K562 (cell line): ENCODE data around the gene RNU1-2. TPM values are rescaled to one million over a fixed set of nuclear protein-coding genes. Genes with fewer than 3 reads are reported as not detected.

Experiments used
- ATF7 ChIP-seq: fragments of 450-650 bp; IDR thresholded peaks from 2 replicates; pipeline ENCODE4 v1.7.1; 2014; ENCODE audit warnings: mild to moderate bottlenecking, moderate library complexity
- CBFB ChIP-seq: sonication (generic); formaldehyde crosslinking; IDR thresholded peaks from 2 replicates; pipeline ENCODE4 v1.4.0; 2020; ENCODE audit warnings: mild to moderate bottlenecking, missing genetic modification reagents
- CHD2 ChIP-seq: IDR thresholded peaks from 2 replicates; pipeline ENCODE4 v1.6.1; 2011; ENCODE audit warnings: low read depth, low read length
- CREB1 ChIP-seq, 2 experiments: sonication (generic) in 1 of 2; formaldehyde crosslinking in 1 of 2; IDR thresholded peaks; 2 replicates each; pipeline versions ENCODE4 v1.6.1 to v1.8.0; 2012 to 2022; ENCODE audit warnings: inconsistent platforms in 1 of 2, mild to moderate bottlenecking in 1 of 2, missing genetic modification reagents in 1 of 2, moderate library complexity in 1 of 2
- ELF1 ChIP-seq: fragments of 200-800 bp; sonication (Bioruptor generic); IDR thresholded peaks from 2 replicates; pipeline ENCODE4 v1.6.1; 2016; ENCODE audit warnings: missing genetic modification characterization, missing compliant biosample characterization
- ESRRB ChIP-seq: fragments of 250-450 bp; sonication (Bioruptor Pico); IDR thresholded peaks from 2 replicates; pipeline ENCODE4 v1.5.0; 2020; ENCODE audit warnings: mild to moderate bottlenecking, moderate library complexity, borderline replicate concordance
- ETV1 ChIP-seq: fragments of 450-650 bp; conservative IDR thresholded peaks from 2 replicates; pipeline ENCODE4 v1.6.1; 2016; ENCODE audit warnings: missing genetic modification characterization, control low read depth, low read depth, missing compliant biosample characterization
- HDAC3 ChIP-seq: fragments of 450-650 bp; IDR thresholded peaks from 2 replicates; pipeline ENCODE4 v1.6.1; 2018; ENCODE audit warnings: borderline replicate concordance, mild to moderate bottlenecking, moderate library complexity; ENCODE audit not compliant: partially characterized antibody
- HLTF ChIP-seq: fragments of 450-650 bp; IDR thresholded peaks from 2 replicates; pipeline ENCODE4 v1.6.1; 2016
- NFYB ChIP-seq: IDR thresholded peaks from 2 replicates; pipeline ENCODE4 v1.6.1; 2011; ENCODE audit warnings: mild to moderate bottlenecking, moderate library complexity; ENCODE audit not compliant: insufficient read length; ENCODE audit errors: extremely low read depth
- NR1H2 ChIP-seq: sonication (generic); formaldehyde crosslinking; IDR thresholded peaks from 2 replicates; pipeline ENCODE4 v1.4.0; 2020; ENCODE audit warnings: mild to moderate bottlenecking, missing genetic modification reagents
- PHF21A ChIP-seq: fragments of 450-650 bp; IDR thresholded peaks from 2 replicates; pipeline ENCODE4 v1.6.1; 2017; ENCODE audit warnings: low read depth, borderline replicate concordance
- POLR2A ChIP-seq: fragments of 450-650 bp; conservative IDR thresholded peaks from 2 replicates; pipeline ENCODE4 v1.6.1; 2016
- PTTG1 ChIP-seq: fragments of 450-650 bp; IDR thresholded peaks from 2 replicates; pipeline ENCODE4 v1.6.1; 2016; ENCODE audit warnings: low read depth, mild to moderate bottlenecking, missing genetic modification characterization, missing compliant biosample characterization
- SPI1 ChIP-seq: IDR thresholded peaks from 2 replicates; pipeline ENCODE4 v1.6.1; 2011; ENCODE audit warnings: low read depth, low read length, control low read depth, borderline replicate concordance
- SUPT5H ChIP-seq: fragments of 450-650 bp; IDR thresholded peaks from 2 replicates; pipeline ENCODE4 v1.6.1; 2016
- ZNF24 ChIP-seq: fragments of 450-650 bp; IDR thresholded peaks from 2 replicates; pipeline ENCODE4 v1.6.1; 2016
- polyA plus RNA-seq, 8 experiments: library from polyadenylated mRNA; depleted of rRNA in 4 of 8; stranded (reverse) in 5 of 8; unstranded in 3 of 8; fragments of >200 nt; fragmentation: Nextera tagmentation in 2 of 8; fragmentation: Illumina TruSeq in 1 of 8; extraction: Ambion mirVana in 2 of 8; extraction: Trizol in 1 of 8; gene quantifications; 2 replicates each; pipeline versions ENCODE4 v1.2.1 to v1.2.3, GENCODE V29; 2011 to 2014; ENCODE audit warnings: inconsistent platforms in 1 of 8, missing spikeins in 1 of 8
- total RNA-seq, 7 experiments: library from RNA; depleted of rRNA in 6 of 7; stranded (reverse); fragments of >200 nt in 6 of 7; fragmentation: Illumina TruSeq in 2 of 7; extraction: Trizol in 2 of 7; gene quantifications; 2 replicates each; pipeline versions ENCODE4 v1.2.1 to v1.2.3, GENCODE V29; 2011 to 2021; ENCODE audit warnings: low replicate concordance in 1 of 7
- TF ChIP-seq, protein P1 (sequence below): fragments of 250-450 bp; sonication (Bioruptor Pico); IDR thresholded peaks from 2 replicates; pipeline ENCODE4 v1.6.1; 2021; ENCODE audit warnings: mild to moderate bottlenecking
- TF ChIP-seq, protein P2 (sequence below): fragments of 450-650 bp; formaldehyde crosslinking; IDR thresholded peaks from 2 replicates; pipeline ENCODE4 v1.4.0; 2022; ENCODE audit warnings: missing genetic modification characterization
- TF ChIP-seq, protein P3 (sequence below): fragments of 250-450 bp; sonication (Bioruptor Pico); IDR thresholded peaks from 2 replicates; pipeline ENCODE4 v1.5.0; 2020; ENCODE audit warnings: mild to moderate bottlenecking, borderline replicate concordance
- TF ChIP-seq, protein P4 (sequence below): IDR thresholded peaks from 2 replicates; pipeline ENCODE4 v1.6.1; 2011; ENCODE audit not compliant: insufficient read length; ENCODE audit errors: extremely low read depth
- TF ChIP-seq, protein P5 (sequence below): fragments of 250-450 bp; sonication (Bioruptor Pico); IDR thresholded peaks from 2 replicates; pipeline ENCODE4 v1.8.0; 2022; ENCODE audit warnings: moderate library complexity, mild to moderate bottlenecking, inconsistent platforms

The RNU1-2 gene
- total and polyA plus RNA-seq, 9 of the 15 experiments (the other 6 are each of a cell fraction or from before 2014, with no cell fraction given), result under 0.01 to 32,823 (median 2,538) TPM; not detected in 4

DNA sequence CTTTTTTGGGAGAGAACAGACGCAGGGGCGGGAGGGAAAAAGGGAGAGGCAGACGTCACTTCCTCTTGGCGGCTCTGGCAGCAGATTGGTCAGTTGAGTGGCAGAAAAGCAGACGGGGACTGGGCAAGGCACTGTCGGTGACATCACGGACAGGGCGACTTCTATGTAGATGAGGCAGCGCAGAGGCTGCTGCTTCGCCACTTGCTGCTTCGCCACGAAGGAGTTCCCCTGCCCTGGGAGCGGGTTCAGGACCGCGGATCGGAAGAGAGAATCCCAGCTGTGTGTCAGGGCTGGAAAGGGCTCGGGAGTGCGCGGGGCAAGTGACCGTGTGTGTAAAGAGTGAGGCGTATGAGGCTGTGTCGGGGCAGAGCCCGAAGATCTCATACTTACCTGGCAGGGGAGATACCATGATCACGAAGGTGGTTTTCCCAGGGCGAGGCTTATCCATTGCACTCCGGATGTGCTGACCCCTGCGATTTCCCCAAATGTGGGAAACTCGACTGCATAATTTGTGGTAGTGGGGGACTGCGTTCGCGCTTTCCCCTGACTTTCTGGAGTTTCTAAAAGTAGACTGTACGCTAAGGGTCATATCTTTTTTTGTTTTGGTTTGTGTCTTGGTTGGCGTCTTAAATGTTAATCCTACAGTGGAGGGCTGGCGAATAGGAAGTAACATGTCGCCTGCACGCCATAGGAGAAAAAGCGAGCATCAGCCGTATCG is at the start of gene RNU1-2 (continued):
- TF ChIP-seq PHF21A (peak; percentile 52; the same call in 1 of the 2 replicates), SPI1 (peak; percentile 74; the same call in 1 of the 2 replicates), ETV1 (peak; percentile 84), ZNF24 (peak; percentile 79; the same call in 1 of the 2 replicates), NR1H2 (CRISPR knock-in tag) (0 out of 2 replicates have a peak, but pooled peaks have one; percentile 23), SUPT5H (peak; percentile 100), HDAC3 (peak; percentile 68), CBFB (CRISPR knock-in tag) (0 out of 2 replicates have a peak, but pooled peaks have one; percentile 18), ATF7 (peak; percentile 87; the same call in 1 of the 2 replicates), ELF1 (peak; percentile 74), CHD2 (peak; percentile 56; the same call in 1 of the 2 replicates), PTTG1 (tag) (0 out of 2 replicates have a peak, but pooled peaks have one; percentile 27), NFYB (peak; percentile 76), POLR2A (peak; percentile 100), HLTF (peak; percentile 80; the same call in 1 of the 2 replicates), CREB1 (IDR thresholded peaks at IDR 0.05) (peak; percentile 78), CREB1 (CRISPR knock-in tag; IDR thresholded peaks at IDR 0.05) (peak; percentile 87), ESRRB (CRISPR knock-in tag) (peak; percentile 91)
- TF ChIP-seq, protein P1, sequence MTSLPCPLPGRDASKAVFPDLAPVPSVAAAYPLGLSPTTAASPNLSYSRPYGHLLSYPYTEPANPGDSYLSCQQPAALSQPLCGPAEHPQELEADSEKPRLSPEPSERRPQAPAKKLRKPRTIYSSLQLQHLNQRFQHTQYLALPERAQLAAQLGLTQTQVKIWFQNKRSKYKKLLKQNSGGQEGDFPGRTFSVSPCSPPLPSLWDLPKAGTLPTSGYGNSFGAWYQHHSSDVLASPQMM (CRISPR knock-in tag), result peak; percentile 91
- TF ChIP-seq, protein P2, sequence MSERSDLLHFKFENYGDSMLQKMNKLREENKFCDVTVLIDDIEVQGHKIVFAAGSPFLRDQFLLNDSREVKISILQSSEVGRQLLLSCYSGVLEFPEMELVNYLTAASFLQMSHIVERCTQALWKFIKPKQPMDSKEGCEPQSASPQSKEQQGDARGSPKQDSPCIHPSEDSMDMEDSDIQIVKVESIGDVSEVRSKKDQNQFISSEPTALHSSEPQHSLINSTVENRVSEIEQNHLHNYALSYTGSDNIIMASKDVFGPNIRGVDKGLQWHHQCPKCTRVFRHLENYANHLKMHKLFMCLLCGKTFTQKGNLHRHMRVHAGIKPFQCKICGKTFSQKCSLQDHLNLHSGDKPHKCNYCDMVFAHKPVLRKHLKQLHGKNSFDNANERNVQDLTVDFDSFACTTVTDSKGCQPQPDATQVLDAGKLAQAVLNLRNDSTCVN (CRISPR knock-in tag), result peak; percentile 99
- TF ChIP-seq, protein P3, sequence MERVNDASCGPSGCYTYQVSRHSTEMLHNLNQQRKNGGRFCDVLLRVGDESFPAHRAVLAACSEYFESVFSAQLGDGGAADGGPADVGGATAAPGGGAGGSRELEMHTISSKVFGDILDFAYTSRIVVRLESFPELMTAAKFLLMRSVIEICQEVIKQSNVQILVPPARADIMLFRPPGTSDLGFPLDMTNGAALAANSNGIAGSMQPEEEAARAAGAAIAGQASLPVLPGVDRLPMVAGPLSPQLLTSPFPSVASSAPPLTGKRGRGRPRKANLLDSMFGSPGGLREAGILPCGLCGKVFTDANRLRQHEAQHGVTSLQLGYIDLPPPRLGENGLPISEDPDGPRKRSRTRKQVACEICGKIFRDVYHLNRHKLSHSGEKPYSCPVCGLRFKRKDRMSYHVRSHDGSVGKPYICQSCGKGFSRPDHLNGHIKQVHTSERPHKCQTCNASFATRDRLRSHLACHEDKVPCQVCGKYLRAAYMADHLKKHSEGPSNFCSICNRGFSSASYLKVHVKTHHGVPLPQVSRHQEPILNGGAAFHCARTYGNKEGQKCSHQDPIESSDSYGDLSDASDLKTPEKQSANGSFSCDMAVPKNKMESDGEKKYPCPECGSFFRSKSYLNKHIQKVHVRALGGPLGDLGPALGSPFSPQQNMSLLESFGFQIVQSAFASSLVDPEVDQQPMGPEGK, result peak; percentile 87; the same call in 1 of the 2 replicates
- TF ChIP-seq, protein P4, sequence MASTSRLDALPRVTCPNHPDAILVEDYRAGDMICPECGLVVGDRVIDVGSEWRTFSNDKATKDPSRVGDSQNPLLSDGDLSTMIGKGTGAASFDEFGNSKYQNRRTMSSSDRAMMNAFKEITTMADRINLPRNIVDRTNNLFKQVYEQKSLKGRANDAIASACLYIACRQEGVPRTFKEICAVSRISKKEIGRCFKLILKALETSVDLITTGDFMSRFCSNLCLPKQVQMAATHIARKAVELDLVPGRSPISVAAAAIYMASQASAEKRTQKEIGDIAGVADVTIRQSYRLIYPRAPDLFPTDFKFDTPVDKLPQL, result peak; percentile 85
- TF ChIP-seq, protein P5, sequence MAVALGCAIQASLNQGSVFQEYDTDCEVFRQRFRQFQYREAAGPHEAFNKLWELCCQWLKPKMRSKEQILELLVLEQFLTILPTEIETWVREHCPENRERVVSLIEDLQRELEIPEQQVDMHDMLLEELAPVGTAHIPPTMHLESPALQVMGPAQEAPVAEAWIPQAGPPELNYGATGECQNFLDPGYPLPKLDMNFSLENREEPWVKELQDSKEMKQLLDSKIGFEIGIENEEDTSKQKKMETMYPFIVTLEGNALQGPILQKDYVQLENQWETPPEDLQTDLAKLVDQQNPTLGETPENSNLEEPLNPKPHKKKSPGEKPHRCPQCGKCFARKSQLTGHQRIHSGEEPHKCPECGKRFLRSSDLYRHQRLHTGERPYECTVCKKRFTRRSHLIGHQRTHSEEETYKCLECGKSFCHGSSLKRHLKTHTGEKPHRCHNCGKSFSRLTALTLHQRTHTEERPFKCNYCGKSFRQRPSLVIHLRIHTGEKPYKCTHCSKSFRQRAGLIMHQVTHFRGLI (CRISPR knock-in tag), result 0 out of 2 replicates have a peak, but pooled peaks have one; percentile 30
